ENCODE data around the gene ASIC4. TPM values are rescaled to one million over a fixed set of nuclear protein-coding genes. Genes with fewer than 3 reads are reported as not detected.

Gene ASIC4
- total RNA-seq, 5 donors from 2014 or later (not counting 1 experiment from before 2014, with no cell fraction given), result 0.09 to 0.35 (median 0.20) TPM; not detected in 2

- Mint-ChIP-seq H3K27ac (no peak overlapping the region), H3K4me3 (peak overlapping the region; percentile 52 to 71 (median 58)), H3K4me1 (peaks cover 0 to 7% (median 7%) of the 10 kb centered on the region in 3 donors), H3K27me3 (peaks cover 24 to 56% of the 10 kb centered on the region in 2 donors), H3K9me3 (no peaks in the 10 kb centered on the region), H3K36me3 (no peaks in the 10 kb centered on the region)
- Histone ChIP-seq H3K27ac (ENCODE audit: low read length) (no peak overlapping the region), H3K27me3 (replicated peaks in 1 of 2; ENCODE audit: control insufficient read depth in 2 of 2, extremely low read depth in 1 of 2, insufficient read depth in 2 of 2, low read length in 1 of 2) (peaks cover 10 to 85% of the 10 kb centered on the region in 2 experiments), H3K4me1 (ENCODE audit: control insufficient read depth in 1 of 2, extremely low read depth in 1 of 2, insufficient read depth in 2 of 2, low read length in 2 of 2) (peaks cover 0 to 14% of the 10 kb centered on the region in 2 experiments), H3K9me3 (no peaks in the 10 kb centered on the region), H3K4me3 (ENCODE audit: control insufficient read depth in 1 of 2, extremely low read depth in 1 of 2, low read length in 1 of 2) (peak overlapping the region; percentile 24 to 29), H3K36me3 (ENCODE audit: control insufficient read depth in 2 of 2, extremely low read depth in 1 of 2, insufficient read depth in 1 of 2, low read length in 1 of 2) (no peaks in the 10 kb centered on the region)
- ATAC-seq (replicated peaks in 1 of 4) (peak; percentile 52 to 72 (median 58)), DNase-seq (no peak)
- WGBS (ENCODE audit: insufficient coverage), result 5% methylated on average over 88 of the region's 89 CpGs
- ChIA-PET POLR2A (interaction anchor here in 1 of 2 donors (0.6 kb wide), 1 partner anchor 22 kb away, joined by 3 read pairs; no protein-coding TSS in a partner anchor), CTCF (interaction anchor here (0.7 to 1.3 kb wide), 4 partner anchors 8 to 86 kb away, joined by 3 read pairs; no protein-coding TSS in a partner anchor)
Measured at GRCh38 chr2:219484343-219485200, 29.7 kb upstream of the ASIC4 start.

GRCh38 chr2:219485201-219485580 is 29.1 kb upstream of the ASIC4 start:
- no peak overlapping the region for H3K27ac Mint-ChIP-seq
- CTCF ChIA-PET, result interaction anchor here (0.9 to 1.3 kb wide), 3 partner anchors 9 to 82 kb away, joined by 3 read pairs; no protein-coding TSS in a partner anchor
- no peak overlapping the region for H3K27ac ChIP-seq (ENCODE audit: low read length)
- H3K4me1 ChIP-seq (ENCODE audit: control insufficient read depth in 1 of 2, extremely low read depth in 1 of 2, insufficient read depth in 2 of 2, low read length in 2 of 2), result peaks cover 0 to 14% of the 10 kb centered on the region in 2 experiments
- no peaks in the 10 kb centered on the region for H3K9me3 Mint-ChIP-seq
- H3K9me3 ChIP-seq, result no peaks in the 10 kb centered on the region
- DNase-seq, result no peak
- POLR2A ChIA-PET, result interaction anchor here in 1 of 2 donors (0.6 kb wide), 1 partner anchor 21 kb away, joined by 3 read pairs; no protein-coding TSS in a partner anchor
- no peaks in the 10 kb centered on the region for H3K36me3 Mint-ChIP-seq
- 80% methylated on average over 1 of the region's 12 CpGs for WGBS (ENCODE audit: insufficient coverage)
- no peaks in the 10 kb centered on the region for H3K36me3 ChIP-seq (ENCODE audit: control insufficient read depth in 2 of 2, extremely low read depth in 1 of 2, insufficient read depth in 1 of 2, low read length in 1 of 2)
- ATAC-seq (replicated peaks in 1 of 4), result no peak
- H3K4me1 Mint-ChIP-seq, result peaks cover 0 to 7% (median 7%) of the 10 kb centered on the region in 3 donors
- peaks cover 24 to 56% of the 10 kb centered on the region in 2 donors for H3K27me3 Mint-ChIP-seq
- H3K27me3 ChIP-seq (replicated peaks in 1 of 2; ENCODE audit: control insufficient read depth in 2 of 2, extremely low read depth in 1 of 2, insufficient read depth in 2 of 2, low read length in 1 of 2), result peaks cover 10 to 90% of the 10 kb centered on the region in 2 experiments
- no peak overlapping the region for H3K4me3 ChIP-seq (ENCODE audit: control insufficient read depth in 1 of 2, extremely low read depth in 1 of 2, low read length in 1 of 2)
- peak overlapping the region; percentile 24 to 43 (median 41) for H3K4me3 Mint-ChIP-seq

- H3K27ac ChIP-seq (ENCODE audit: low read length), result no peak overlapping the region
- no peak overlapping the region for H3K4me3 ChIP-seq (ENCODE audit: control insufficient read depth in 1 of 2, extremely low read depth in 1 of 2, low read length in 1 of 2)
- H3K4me1 Mint-ChIP-seq, result peaks cover 0 to 7% (median 7%) of the 10 kb centered on the region in 3 donors
- no peak overlapping the region for H3K27ac Mint-ChIP-seq
- H3K4me1 ChIP-seq (ENCODE audit: control insufficient read depth in 1 of 2, extremely low read depth in 1 of 2, insufficient read depth in 2 of 2, low read length in 2 of 2), result peaks cover 0 to 14% of the 10 kb centered on the region in 2 experiments
- WGBS (ENCODE audit: insufficient coverage), result 51% methylated on average over 4 of the region's 8 CpGs
- H3K27me3 Mint-ChIP-seq, result peaks cover 24 to 54% of the 10 kb centered on the region in 2 donors
- H3K36me3 Mint-ChIP-seq, result no peaks in the 10 kb centered on the region
- H3K9me3 ChIP-seq, result no peaks in the 10 kb centered on the region
- no peak overlapping the region for H3K4me3 Mint-ChIP-seq
- no peak for ATAC-seq (replicated peaks in 1 of 4)
- no peaks in the 10 kb centered on the region for H3K9me3 Mint-ChIP-seq
- DNase-seq, result no peak
- no peaks in the 10 kb centered on the region for H3K36me3 ChIP-seq (ENCODE audit: control insufficient read depth in 2 of 2, extremely low read depth in 1 of 2, insufficient read depth in 1 of 2, low read length in 1 of 2)
- ChIA-PET CTCF (interaction anchor here in 1 of 2 donors (1.3 kb wide), 1 partner anchor 10 kb away, joined by 3 read pairs; no protein-coding TSS in a partner anchor), POLR2A (no interaction called here)
- H3K27me3 ChIP-seq (replicated peaks in 1 of 2; ENCODE audit: control insufficient read depth in 2 of 2, extremely low read depth in 1 of 2, insufficient read depth in 2 of 2, low read length in 1 of 2), result peaks cover 10 to 88% of the 10 kb centered on the region in 2 experiments
Measured at GRCh38 chr2:219486380-219486959, 27.8 kb upstream of the ASIC4 start.

GRCh38 chr2:219488149-219488843 is 26.0 kb upstream of the ASIC4 start:
- ChIA-PET CTCF (interaction anchor here in 1 of 2 donors (0.6 kb wide), 1 partner anchor 29 kb away, joined by 7 read pairs; no protein-coding TSS in a partner anchor), POLR2A (interaction anchor here in 1 of 2 donors (0.6 kb wide), 1 partner anchor 101 kb away, joined by 3 read pairs; the partner anchor contains the start of gene DNPEP)
- peaks cover 24 to 57% of the 10 kb centered on the region in 2 donors for H3K27me3 Mint-ChIP-seq
- H3K9me3 ChIP-seq, result no peaks in the 10 kb centered on the region
- DNase-seq (no peak), ATAC-seq (replicated peaks in 1 of 4) (no peak)
- peaks cover 6 to 91% of the 10 kb centered on the region in 2 experiments for H3K27me3 ChIP-seq (replicated peaks in 1 of 2; ENCODE audit: control insufficient read depth in 2 of 2, extremely low read depth in 1 of 2, insufficient read depth in 2 of 2, low read length in 1 of 2)
- H3K9me3 Mint-ChIP-seq, result no peaks in the 10 kb centered on the region
- peaks cover 0 to 7% (median 7%) of the 10 kb centered on the region in 3 donors for H3K4me1 Mint-ChIP-seq
- no peak overlapping the region for H3K27ac ChIP-seq (ENCODE audit: low read length)
- no peak overlapping the region for H3K4me3 ChIP-seq (ENCODE audit: control insufficient read depth in 1 of 2, extremely low read depth in 1 of 2, low read length in 1 of 2)
- H3K4me3 Mint-ChIP-seq, result no peak overlapping the region
- WGBS (ENCODE audit: insufficient coverage), result 87% methylated on average over 11 of the region's 17 CpGs
- H3K4me1 ChIP-seq (ENCODE audit: control insufficient read depth in 1 of 2, extremely low read depth in 1 of 2, insufficient read depth in 2 of 2, low read length in 2 of 2), result peaks cover 0 to 14% of the 10 kb centered on the region in 2 experiments
- H3K27ac Mint-ChIP-seq, result no peak overlapping the region
- no peaks in the 10 kb centered on the region for H3K36me3 ChIP-seq (ENCODE audit: control insufficient read depth in 2 of 2, extremely low read depth in 1 of 2, insufficient read depth in 1 of 2, low read length in 1 of 2)
- no peaks in the 10 kb centered on the region for H3K36me3 Mint-ChIP-seq

GRCh38 chr2:219488844-219489194 is 25.5 kb upstream of the ASIC4 start:
- Mint-ChIP-seq H3K36me3 (no peaks in the 10 kb centered on the region), H3K27me3 (peaks cover 29 to 60% of the 10 kb centered on the region in 2 donors), H3K4me1 (peaks cover 0 to 7% (median 7%) of the 10 kb centered on the region in 3 donors), H3K27ac (no peak overlapping the region), H3K4me3 (no peak overlapping the region), H3K9me3 (no peaks in the 10 kb centered on the region)
- CTCF ChIA-PET, result interaction anchor here in 1 of 2 donors (0.6 kb wide), 1 partner anchor 30 kb away, joined by 7 read pairs; no protein-coding TSS in a partner anchor
- POLR2A ChIA-PET, result interaction anchor here in 1 of 2 donors (0.6 kb wide), 1 partner anchor 101 kb away, joined by 3 read pairs; the partner anchor contains the start of gene DNPEP
- Histone ChIP-seq H3K4me3 (ENCODE audit: control insufficient read depth in 1 of 2, extremely low read depth in 1 of 2, low read length in 1 of 2) (no peak overlapping the region), H3K4me1 (ENCODE audit: control insufficient read depth in 1 of 2, extremely low read depth in 1 of 2, insufficient read depth in 2 of 2, low read length in 2 of 2) (peaks cover 0 to 12% of the 10 kb centered on the region in 2 experiments), H3K36me3 (ENCODE audit: control insufficient read depth in 2 of 2, extremely low read depth in 1 of 2, insufficient read depth in 1 of 2, low read length in 1 of 2) (no peaks in the 10 kb centered on the region), H3K9me3 (no peaks in the 10 kb centered on the region), H3K27me3 (replicated peaks in 1 of 2; ENCODE audit: control insufficient read depth in 2 of 2, extremely low read depth in 1 of 2, insufficient read depth in 2 of 2, low read length in 1 of 2) (peaks cover 6 to 92% of the 10 kb centered on the region in 2 experiments), H3K27ac (ENCODE audit: low read length) (no peak overlapping the region)
- 85% methylated on average over 6 of the region's 14 CpGs for WGBS (ENCODE audit: insufficient coverage)
- DNase-seq (no peak), ATAC-seq (replicated peaks in 1 of 4) (no peak)
